T-helper 1 cell treated with Interleukin-12 subunit alpha and Interleukin-12 subunit beta and Interleukin-4 antibody, amounts not matched to agents 30 ng/mL and 1 ng/mL, for 36 hours (primary cell): ENCODE measurements around the gene PCDHGB5. TPM values are rescaled to one million over a fixed set of nuclear protein-coding genes. Genes with fewer than 3 reads are reported as not detected.
"Not testable (repeated sequence)": the region's sequence is repeated elsewhere in the genome, so short reads cannot be mapped to it uniquely, and the experiment has no call there.

ENCODE experiments used
- intact Hi-C: fragments of 100-400 bp; cut with micrococcal nuclease; formaldehyde crosslinking; loops from one replicate; pipeline ENCODE4 v1.15.1; 2024
- total RNA-seq: library from RNA; stranded (reverse); gene quantifications from 2 replicates; pipeline ENCODE4 v1.2.3, GENCODE V29; 2022

PCDHGB5 gene
- total RNA-seq, 1 donor from 2014 or later, result 0.66 TPM

DNA sequence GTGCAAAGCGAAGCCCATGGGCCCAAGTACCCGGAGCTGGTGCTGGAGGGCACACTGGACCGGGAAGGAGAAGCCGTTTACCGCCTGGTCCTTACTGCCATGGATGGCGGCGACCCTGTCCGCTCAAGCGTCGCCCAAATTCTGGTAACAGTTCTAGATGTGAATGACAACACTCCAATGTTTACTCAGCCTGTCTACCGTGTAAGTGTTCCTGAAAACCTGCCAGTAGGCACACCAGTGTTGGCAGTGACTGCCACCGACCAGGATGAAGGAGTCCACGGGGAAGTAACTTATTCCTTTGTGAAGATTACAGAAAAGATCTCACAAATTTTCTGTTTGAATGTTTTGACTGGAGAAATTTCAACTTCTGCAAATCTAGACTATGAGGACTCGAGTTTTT lies 23.1 kb upstream of the PCDHGB5 start:
- intact Hi-C loops, result loop anchor here (5.0 kb wide), 1 partner anchor 47 kb away; no protein-coding TSS in a partner anchor

DNA sequence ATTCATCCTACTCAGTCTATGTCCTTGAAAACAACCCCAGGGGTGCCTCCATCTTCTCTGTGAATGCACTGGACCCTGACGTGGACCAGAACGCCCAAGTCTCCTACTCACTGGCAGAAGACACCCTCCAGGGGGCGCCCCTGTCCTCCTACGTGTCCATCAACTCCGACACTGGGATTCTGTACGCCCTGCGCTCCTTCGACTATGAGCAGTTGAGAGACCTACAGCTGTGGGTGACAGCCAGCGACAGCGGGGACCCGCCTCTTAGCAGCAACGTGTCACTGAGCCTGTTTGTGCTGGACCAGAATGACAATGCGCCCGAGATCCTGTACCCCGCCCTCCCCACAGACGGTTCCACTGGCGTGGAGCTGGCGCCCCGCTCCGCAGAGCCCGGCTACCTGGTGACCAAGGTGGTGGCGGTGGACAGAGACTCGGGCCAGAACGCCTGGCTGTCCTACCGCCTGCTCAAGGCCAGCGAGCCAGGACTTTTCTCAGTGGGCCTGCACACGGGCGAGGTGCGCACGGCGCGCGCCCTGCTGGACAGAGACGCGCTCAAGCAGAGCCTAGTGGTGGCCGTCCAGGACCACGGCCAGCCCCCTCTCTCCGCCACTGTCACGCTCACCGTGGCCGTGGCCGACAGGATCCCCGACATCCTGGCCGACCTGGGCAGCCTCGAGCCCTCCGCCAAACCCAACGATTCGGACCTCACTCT lies 22.1 kb upstream of the PCDHGB5 start:
- intact Hi-C loops, result not testable (repeated sequence)

DNA sequence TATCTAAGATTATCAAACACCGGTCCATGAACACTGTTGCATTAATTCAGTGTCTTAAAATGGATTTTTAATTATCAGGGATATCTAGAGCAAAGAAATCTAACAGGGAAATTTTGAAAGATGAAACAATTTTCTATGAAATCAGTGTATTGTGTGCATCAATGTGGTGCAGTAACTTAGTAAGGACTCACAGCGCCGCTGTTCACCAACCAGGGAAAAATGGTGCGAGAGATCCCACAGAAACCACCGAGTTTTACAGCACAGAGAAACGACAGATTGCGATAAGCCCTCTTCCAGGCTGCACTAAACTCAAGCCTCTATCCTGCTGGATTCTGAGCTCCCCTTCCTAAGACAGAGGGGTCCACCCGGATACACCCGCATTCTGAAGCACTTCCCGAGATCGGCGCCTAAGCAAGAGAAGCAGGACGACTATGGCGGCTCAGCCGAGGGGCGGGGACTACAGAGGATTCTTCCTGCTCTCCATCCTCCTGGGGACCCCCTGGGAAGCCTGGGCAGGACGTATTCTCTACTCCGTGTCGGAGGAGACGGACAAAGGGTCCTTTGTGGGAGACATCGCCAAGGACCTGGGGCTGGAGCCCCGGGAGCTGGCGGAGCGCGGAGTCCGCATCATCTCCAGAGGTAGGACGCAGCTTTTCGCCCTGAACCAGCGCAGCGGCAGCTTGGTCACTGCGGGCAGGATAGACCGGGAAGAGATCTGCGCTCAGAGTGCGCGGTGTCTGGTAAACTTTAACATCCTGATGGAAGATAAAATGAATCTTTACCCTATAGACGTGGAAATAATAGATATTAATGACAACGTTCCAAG lies 15.1 kb upstream of the PCDHGB5 start, which contains the start of gene PCDHGA7:
PCDHGA7 (plus strand) TSS at position 274 of the 826 bp plus-strand sequence; CDS start at position 432, 158 bp downstream.
- intact Hi-C loops, result no loop called here

DNA sequence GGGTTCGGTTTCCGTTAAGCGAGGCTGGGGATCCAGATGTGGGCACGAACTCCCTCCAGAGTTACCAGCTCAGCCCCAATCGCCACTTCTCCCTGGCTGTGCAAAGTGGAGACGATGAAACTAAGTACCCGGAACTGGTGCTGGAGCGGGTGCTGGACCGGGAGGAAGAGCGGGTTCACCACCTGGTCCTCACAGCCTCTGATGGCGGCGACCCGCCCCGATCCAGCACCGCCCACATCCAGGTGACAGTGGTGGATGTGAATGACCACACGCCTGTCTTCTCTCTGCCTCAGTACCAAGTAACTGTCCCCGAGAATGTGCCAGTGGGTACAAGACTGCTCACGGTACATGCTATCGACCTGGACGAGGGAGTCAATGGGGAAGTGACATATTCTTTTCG lies 14.4 kb upstream of the PCDHGB5 start:
- intact Hi-C loops, result no loop called here

DNA sequence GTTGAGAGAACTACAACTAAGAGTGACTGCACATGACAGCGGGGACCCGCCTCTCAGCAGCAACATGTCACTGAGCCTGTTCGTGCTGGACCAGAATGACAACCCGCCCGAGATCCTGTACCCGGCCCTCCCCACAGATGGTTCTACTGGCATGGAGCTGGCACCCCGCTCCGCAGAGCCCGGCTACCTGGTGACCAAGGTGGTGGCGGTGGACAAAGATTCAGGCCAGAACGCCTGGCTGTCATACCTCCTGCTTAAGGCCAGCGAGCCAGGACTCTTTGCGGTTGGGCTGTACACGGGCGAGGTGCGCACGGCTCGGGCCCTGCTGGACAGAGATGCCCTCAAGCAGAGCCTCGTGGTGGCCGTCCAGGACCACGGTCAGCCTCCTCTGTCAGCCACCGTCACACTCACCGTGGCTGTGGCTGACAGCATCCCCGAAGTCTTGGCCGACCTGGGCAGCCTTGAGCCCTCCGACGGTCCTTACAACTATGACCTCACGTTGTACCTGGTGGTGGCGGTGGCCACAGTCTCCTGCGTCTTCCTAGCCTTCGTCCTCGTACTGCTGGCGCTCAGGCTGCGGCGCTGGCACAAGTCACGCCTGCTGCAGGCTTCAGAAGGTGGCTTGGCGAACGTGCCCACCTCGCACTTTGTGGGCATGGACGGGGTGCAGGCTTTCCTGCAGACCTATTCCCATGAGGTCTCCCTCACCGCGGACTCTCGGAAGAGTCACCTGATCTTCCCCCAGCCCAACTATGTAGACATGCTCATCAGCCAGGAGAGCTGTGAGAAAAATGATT lies 13.1 kb upstream of the PCDHGB5 start:
- intact Hi-C loops, result no loop called here

DNA sequence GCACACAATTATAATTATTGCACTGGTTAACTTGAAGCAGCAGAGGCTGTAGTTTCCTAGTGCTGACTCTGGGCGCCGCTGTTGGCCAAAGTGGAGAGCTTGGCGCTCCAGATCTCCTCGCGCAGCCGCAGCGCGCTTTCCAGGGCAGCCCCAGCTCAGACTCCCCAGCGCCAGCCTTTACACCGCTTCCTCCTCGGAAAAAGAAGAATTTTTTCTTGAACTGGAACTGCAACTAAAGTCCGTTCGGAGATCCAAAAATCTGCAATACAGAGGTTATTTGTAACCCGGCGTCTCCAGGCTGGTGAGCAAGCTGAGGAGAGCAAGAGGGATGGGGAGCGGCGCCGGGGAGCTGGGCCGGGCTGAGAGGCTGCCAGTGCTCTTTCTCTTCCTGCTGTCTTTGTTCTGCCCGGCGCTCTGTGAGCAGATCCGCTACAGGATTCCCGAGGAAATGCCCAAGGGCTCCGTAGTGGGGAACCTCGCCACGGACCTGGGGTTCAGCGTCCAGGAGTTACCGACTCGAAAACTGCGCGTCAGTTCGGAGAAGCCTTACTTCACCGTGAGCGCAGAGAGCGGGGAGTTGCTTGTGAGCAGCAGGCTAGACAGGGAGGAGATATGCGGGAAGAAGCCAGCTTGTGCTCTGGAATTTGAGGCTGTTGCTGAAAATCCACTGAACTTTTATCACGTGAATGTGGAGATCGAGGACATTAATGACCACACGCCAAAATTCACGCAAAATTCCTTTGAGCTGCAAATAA lies 10.0 kb upstream of the PCDHGB5 start, which contains the start of gene PCDHGB4:
PCDHGB4 (plus strand) TSS at position 142 of the 755 bp plus-strand sequence; CDS start at position 329, 187 bp downstream.
- intact Hi-C loops, result not testable (repeated sequence)

DNA sequence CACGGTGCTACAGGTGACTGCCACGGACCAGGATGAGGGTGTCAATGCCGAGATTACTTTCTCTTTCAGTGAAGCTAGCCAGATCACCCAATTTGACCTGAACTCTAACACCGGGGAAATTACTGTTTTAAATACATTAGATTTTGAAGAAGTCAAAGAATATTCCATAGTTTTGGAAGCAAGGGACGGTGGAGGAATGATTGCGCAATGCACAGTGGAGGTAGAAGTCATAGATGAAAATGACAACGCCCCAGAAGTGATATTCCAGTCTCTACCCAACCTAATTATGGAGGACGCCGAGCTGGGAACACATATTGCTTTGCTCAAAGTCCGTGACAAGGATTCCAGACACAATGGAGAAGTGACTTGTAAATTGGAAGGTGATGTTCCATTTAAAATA lies 9.1 kb upstream of the PCDHGB5 start:
- intact Hi-C loops, result no loop called here

DNA sequence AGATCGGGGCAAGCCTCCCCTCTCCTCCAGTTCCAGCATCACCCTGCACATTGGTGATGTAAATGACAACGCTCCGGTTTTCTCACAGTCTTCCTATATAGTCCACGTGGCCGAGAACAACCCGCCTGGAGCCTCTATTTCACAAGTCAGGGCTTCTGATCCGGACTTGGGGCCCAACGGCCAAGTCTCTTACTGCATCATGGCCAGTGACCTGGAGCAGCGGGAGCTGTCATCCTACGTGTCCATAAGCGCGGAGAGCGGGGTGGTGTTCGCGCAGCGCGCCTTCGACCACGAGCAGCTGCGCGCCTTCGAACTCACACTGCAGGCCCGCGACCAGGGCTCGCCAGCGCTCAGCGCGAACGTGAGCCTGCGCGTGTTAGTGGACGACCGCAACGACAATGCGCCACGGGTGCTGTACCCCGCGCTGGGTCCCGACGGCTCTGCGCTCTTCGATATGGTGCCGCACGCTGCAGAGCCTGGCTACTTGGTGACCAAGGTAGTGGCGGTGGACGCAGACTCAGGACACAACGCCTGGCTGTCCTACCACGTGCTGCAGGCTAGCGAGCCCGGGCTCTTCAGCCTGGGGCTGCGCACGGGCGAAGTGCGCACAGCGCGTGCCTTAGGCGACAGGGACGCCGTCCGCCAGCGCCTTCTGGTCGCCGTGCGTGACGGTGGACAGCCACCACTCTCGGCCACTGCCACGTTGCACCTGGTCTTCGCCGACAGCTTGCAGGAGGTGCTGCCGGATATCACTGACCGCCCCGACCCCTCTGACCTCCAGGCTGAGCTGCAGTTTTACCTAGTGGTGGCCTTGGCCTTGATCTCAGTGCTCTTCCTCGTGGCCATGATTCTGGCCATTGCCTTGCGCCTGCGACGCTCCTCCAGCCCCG lies 8.3 kb upstream of the PCDHGB5 start:
- intact Hi-C loops, result no loop called here

DNA sequence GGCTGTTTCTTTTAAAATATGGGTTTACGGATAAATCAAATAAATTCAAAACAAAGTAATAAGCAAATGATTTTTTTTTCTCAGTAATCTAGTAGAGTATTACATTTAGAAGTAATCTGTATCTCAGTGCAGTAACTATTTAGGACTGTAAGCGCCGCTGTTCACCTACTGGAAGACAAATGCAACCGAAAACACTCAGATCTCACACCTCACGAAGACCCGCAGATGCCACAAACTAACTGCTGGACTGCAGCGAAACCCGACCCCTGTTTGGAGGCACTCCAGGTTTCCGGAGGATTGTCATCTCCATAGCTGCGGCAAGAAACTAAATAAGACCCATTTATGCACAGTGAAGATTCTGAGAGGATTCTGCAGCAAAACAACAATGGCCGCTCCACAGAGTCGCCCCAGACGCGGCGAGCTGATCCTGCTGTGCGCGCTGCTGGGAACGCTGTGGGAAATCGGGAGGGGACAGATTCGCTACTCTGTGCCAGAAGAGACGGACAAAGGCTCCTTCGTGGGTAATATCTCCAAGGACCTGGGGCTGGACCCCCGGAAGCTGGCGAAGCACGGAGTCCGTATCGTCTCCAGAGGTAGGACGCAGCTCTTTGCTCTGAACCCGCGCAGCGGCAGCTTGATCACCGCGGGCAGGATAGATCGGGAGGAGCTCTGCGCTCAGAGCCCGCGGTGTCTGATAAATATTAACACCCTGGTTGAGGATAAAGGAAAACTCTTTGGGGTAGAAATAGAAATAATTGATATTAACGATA lies 5.1 kb upstream of the PCDHGB5 start, which contains the start of gene PCDHGA8:
PCDHGA8 (plus strand) TSS at position 205 of the 770 bp plus-strand sequence; CDS start at position 386, 181 bp downstream.
- intact Hi-C loops, result no loop called here

DNA sequence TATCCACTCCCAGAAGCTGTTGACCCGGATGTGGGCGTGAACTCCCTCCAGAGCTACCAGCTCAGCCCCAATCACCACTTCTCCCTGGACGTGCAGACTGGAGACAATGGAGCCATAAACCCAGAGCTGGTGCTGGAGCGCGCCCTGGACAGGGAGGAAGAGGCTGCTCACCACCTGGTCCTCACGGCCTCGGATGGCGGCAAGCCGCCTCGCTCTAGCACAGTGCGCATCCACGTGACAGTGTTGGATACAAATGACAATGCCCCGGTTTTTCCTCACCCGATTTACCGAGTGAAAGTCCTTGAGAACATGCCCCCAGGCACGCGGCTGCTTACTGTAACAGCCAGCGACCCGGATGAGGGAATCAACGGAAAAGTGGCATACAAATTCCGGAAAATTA lies 4.5 kb upstream of the PCDHGB5 start:
- intact Hi-C loops, result no loop called here

DNA sequence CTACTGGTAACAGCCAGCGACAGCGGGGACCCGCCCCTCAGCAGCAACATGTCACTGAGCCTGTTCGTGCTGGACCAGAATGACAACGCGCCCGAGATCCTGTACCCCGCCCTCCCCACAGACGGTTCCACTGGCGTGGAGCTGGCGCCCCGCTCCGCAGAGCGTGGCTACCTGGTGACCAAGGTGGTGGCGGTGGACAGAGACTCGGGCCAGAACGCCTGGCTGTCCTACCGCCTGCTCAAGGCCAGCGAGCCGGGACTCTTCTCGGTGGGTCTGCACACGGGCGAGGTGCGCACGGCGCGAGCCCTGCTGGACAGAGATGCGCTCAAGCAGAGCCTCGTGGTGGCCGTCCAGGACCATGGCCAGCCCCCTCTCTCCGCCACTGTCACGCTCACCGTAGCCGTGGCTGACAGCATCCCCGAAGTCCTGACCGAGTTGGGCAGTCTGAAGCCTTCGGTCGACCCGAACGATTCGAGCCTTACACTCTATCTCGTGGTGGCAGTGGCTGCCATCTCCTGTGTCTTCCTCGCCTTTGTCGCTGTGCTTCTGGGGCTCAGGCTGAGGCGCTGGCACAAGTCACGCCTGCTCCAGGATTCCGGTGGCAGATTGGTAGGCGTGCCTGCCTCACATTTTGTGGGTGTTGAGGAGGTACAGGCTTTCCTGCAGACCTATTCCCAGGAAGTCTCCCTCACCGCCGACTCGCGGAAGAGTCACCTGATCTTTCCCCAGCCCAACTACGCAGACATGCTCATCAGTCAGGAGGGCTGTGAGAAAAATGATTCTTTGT lies 3.2 kb upstream of the PCDHGB5 start:
- intact Hi-C loops, result loop anchor here (5.0 kb wide), 1 partner anchor 32 kb away; the partner anchor contains the start of gene PCDHGA5

DNA sequence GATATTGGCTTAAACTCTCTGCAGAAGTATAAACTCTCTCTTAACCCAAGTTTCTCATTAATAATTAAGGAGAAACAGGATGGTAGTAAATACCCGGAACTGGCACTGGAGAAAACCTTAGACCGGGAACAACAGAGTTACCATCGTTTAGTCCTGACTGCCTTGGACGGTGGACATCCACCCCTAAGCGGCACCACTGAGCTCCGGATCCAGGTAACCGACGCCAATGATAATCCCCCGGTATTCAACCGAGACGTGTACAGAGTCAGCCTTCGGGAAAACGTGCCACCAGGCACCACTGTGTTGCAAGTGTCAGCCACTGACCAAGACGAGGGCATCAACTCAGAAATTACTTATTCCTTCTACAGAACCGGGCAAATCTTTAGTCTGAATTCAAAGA lies 861 bp downstream of the PCDHGB5 start:
- intact Hi-C loops, result loop anchor here (5.0 kb wide), 1 partner anchor 36 kb away; the partner anchor contains the start of gene PCDHGA5

DNA sequence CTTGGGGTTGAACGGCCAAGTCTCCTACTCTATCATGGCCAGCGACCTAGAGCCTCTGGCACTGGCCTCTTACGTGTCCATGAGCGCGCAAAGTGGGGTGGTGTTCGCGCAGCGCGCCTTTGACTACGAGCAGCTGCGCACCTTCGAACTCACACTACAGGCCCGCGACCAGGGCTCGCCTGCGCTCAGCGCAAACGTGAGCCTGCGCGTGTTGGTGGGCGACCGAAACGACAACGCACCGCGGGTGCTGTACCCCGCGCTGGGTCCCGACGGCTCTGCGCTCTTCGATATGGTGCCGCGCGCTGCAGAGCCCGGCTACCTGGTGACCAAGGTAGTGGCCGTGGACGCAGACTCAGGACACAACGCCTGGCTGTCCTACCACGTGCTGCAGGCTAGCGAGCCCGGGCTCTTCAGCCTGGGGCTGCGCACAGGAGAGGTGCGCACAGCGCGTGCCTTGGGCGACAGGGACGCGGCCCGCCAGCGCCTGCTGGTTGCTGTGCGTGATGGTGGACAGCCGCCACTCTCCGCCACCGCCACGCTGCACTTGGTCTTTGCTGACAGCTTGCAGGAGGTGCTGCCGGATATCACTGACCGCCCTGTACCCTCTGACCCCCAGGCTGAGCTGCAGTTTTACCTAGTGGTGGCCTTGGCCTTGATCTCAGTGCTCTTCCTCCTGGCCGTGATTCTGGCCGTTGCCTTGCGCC lies 2.0 kb downstream of the PCDHGB5 start:
- intact Hi-C loops, result loop anchor here (5.0 to 10.0 kb wide), 2 partner anchors 37 to 165 kb away; partner anchors contain the start of gene PCDHGA5

DNA sequence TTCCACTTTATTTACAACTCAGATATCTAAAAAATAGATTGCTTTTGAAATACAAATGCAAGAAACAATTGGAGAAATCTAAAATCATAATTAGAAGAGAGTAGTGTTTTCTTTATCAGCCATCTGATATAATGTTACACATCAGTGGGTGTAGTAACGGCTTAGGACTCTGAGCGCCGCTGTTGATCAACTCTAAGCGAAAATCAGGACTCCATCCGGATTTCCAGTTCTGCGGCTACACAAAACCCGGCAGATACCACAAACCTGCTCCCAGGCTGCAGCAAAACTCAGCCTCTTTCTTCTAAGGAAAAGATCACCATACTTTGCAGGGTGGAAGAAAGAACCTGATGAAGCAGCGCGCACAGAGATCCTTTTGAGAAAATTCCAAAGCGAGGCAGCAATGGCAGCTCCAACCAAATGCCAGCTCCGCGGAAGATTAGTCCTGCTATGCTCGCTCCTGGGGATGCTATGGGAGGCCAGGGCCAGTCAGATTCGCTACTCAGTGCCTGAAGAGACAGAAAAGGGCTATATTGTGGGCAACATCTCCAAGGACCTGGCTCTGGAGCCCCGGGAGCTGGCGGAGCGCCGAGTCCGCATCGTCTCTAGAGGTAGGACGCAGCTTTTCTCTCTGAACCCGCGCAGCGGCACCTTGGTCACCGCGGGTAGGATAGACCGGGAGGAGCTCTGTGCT lies 5.0 kb downstream of the PCDHGB5 start, which contains the start of gene PCDHGA9:
PCDHGA9 (plus strand) TSS at position 226 of the 691 bp plus-strand sequence; CDS start at position 401, 175 bp downstream.
- intact Hi-C loops, result loop anchor here (10.0 kb wide), 1 partner anchor 168 kb away; no protein-coding TSS in a partner anchor

DNA sequence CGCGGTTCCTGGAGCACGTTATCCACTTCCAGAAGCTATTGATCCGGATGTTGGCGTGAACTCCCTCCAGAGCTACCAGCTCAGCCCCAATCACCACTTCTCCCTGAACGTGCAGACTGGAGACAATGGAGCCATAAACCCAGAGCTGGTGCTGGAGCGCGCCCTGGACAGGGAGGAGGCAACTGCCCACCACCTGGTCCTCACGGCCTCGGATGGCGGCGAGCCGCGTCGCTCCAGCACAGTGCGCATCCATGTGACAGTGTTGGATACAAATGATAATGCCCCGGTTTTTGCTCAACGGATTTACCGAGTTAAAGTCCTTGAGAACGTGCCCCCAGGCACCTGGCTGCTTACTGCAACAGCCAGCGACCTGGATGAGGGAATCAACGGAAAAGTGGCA lies 5.6 kb downstream of the PCDHGB5 start:
- intact Hi-C loops, result loop anchor here (10.0 kb wide), 1 partner anchor 169 kb away; no protein-coding TSS in a partner anchor
